ENCODE results near the gene EPC1. TPM values are rescaled to one million over a fixed set of nuclear protein-coding genes. Genes with fewer than 3 reads are reported as not detected.
A peak's percentile ranks its signal among the peaks of the same experiment; 100 is the strongest.

The EPC1 gene
- total RNA-seq, 1 experiment from 2014 or later = 21.5 TPM

DNA sequence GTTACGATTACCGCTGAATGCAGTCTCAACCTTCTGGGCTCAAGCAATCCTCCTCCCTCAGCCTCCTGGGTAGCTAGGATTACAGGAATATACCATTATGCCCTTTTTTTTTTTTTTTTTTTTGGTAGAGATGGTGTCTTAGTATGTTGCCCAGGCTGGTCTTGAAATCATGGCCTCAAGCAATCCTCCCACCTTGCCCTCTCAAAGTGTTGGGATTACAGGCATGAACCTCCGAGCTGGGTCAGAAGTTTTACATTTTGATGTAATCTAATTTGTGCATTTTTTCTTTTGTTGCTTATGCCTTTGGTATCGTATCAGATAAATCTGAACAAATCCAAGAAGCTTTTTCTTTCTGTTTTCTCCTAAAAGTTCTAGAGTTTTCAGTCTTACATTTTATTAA, 87.4 kb downstream of the EPC1 start:
- no peak for DNase-seq
- H3K27me3 ChIP-seq (ENCODE audit: insufficient read depth, low read depth) = no peaks in the 10 kb centered on the region
- H3K36me3 ChIP-seq (ENCODE audit: low read depth) = no peaks in the 10 kb centered on the region
- no peak overlapping the region for H3K27ac ChIP-seq
- H3K9me2 ChIP-seq (ENCODE audit: insufficient read depth) = no peaks in the 10 kb centered on the region
- H2AFZ ChIP-seq = no peak overlapping the region
- no peaks in the 10 kb centered on the region for H3K79me2 ChIP-seq (ENCODE audit: low read depth)
- CTCF ChIA-PET = interaction anchor here (0.7 kb wide), 1 partner anchor 125 kb away, joined by 9 read pairs; no protein-coding TSS in a partner anchor
- no peak overlapping the region for H3K4me2 ChIP-seq
- intact Hi-C loops (cut with micrococcal nuclease; ENCODE audit: unreplicated experiment) = loop anchor here (10.0 kb wide), 3 partner anchors 65 to 745 kb away; partner anchors contain the start of gene EPC1
- no peaks in the 10 kb centered on the region for H3K9me3 ChIP-seq (ENCODE audit: insufficient read depth, low read depth)
- 0 out of 2 replicates have a peak, but pooled peaks cover 4% of the 10 kb centered on the region for H3K4me1 ChIP-seq (replicated peaks; ENCODE audit: insufficient read depth)
- TF ChIP-seq, protein P1, sequence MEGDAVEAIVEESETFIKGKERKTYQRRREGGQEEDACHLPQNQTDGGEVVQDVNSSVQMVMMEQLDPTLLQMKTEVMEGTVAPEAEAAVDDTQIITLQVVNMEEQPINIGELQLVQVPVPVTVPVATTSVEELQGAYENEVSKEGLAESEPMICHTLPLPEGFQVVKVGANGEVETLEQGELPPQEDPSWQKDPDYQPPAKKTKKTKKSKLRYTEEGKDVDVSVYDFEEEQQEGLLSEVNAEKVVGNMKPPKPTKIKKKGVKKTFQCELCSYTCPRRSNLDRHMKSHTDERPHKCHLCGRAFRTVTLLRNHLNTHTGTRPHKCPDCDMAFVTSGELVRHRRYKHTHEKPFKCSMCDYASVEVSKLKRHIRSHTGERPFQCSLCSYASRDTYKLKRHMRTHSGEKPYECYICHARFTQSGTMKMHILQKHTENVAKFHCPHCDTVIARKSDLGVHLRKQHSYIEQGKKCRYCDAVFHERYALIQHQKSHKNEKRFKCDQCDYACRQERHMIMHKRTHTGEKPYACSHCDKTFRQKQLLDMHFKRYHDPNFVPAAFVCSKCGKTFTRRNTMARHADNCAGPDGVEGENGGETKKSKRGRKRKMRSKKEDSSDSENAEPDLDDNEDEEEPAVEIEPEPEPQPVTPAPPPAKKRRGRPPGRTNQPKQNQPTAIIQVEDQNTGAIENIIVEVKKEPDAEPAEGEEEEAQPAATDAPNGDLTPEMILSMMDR (conservative IDR thresholded peaks at IDR 0.05) = no peak
- no peak for TF ChIP-seq EZH2 (IDR thresholded peaks at IDR 0.05; ENCODE audit: low read depth)
- no peaks in the 10 kb centered on the region for H4K20me1 ChIP-seq (ENCODE audit: insufficient read depth)
- POLR2A ChIA-PET (ENCODE audit: unreplicated experiment) = no interaction called here
- BruUV-seq (replicated peaks) = no TSS peak
- H3F3A ChIP-seq (ENCODE audit: insufficient read depth, low read depth) = peaks cover 5% of the 10 kb centered on the region; the same call in 1 of the 2 replicates
- H3K4me3 ChIP-seq = no peak overlapping the region

DNA sequence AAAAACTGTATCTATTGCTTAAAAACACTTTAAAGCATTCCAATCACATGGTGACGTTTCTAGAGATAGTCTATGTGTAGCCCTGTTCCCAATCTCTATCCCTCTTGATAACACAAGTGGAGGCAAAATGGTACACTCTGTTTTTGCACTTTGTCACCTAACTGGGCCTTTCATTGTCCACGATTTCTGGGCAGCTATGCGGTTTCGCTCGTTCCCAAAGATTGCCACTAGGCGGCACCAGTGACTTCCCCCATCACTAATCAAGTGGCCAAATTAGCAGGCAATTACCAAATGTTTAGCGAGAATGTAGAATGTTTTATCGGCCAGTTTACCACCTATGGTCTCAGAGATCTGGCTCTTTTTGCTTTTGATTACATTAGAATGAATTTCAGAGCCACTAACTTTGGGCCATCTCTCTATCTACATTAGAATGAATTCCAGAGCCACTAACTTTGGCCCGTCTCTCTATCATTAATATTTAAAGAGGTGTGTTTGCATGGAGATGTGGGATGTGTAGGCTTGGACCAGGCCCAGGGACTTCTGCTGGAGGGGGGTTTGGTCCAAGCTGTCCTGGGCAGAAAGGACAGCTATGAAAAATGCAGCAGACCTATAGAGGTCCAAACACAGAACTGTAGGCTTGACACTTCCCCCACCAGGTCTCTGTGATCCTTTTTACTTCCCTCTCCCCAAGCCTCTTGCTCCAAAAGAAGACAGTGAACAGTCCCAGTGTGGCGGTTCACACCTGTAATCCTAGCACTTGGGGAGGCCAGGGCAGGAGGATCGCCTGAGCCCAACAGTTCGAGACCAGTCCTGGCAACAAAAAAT, 90.1 kb downstream of the EPC1 start:
- H3K9me2 ChIP-seq (ENCODE audit: insufficient read depth) = no peaks in the 10 kb centered on the region
- no peak overlapping the region for H3K4me3 ChIP-seq
- H3K36me3 ChIP-seq (ENCODE audit: low read depth) = no peaks in the 10 kb centered on the region
- H4K20me1 ChIP-seq (ENCODE audit: insufficient read depth) = no peaks in the 10 kb centered on the region
- CTCF ChIA-PET = interaction anchor here (0.6 to 1.5 kb wide), 5 partner anchors 10 to 230 kb away, joined by 3 to 20 read pairs (median 4); no protein-coding TSS in a partner anchor
- TF ChIP-seq, protein P1 (conservative IDR thresholded peaks at IDR 0.05) = peak; percentile 71
- no peak for TF ChIP-seq EZH2 (IDR thresholded peaks at IDR 0.05; ENCODE audit: low read depth)
- no peaks in the 10 kb centered on the region for H3K79me2 ChIP-seq (ENCODE audit: low read depth)
- intact Hi-C loops (cut with micrococcal nuclease; ENCODE audit: unreplicated experiment) = loop anchor here (10.0 kb wide), 3 partner anchors 62 to 748 kb away; partner anchors contain the start of gene EPC1
- peaks cover 5% of the 10 kb centered on the region; the same call in 1 of the 2 replicates for H3F3A ChIP-seq (ENCODE audit: insufficient read depth, low read depth)
- H3K4me2 ChIP-seq = no peak overlapping the region
- H3K27ac ChIP-seq = no peak overlapping the region
- no peaks in the 10 kb centered on the region for H3K27me3 ChIP-seq (ENCODE audit: insufficient read depth, low read depth)
- POLR2A ChIA-PET (ENCODE audit: unreplicated experiment) = no interaction called here
- no peak overlapping the region for H2AFZ ChIP-seq
- no TSS peak for BruUV-seq (replicated peaks)
- DNase-seq = peak in 1 of 2 experiments; percentile 47
- H3K4me1 ChIP-seq (replicated peaks; ENCODE audit: insufficient read depth) = peaks cover 19% of the 10 kb centered on the region
- H3K9me3 ChIP-seq (ENCODE audit: insufficient read depth, low read depth) = no peaks in the 10 kb centered on the region

DNA sequence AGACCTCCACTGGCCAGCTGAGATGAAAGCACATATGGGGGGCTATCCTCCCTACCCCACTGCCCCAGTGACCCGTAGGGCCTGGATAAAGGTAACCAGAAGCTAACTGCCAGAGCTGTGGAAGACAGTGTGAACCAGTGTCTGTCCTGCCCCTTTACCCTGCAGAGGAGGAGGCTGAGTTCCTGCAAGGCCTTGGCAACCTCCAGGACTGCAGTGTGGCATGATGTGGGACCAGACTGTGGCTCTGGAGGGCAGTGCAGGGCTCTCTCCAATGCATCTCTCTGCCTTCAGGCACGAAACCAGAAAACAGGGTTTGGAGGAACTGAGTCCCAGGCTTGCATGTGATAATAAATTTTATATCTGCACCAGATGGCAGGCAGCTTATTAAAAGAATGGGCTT, 93.1 kb downstream of the EPC1 start:
- ChIA-PET POLR2A (ENCODE audit: unreplicated experiment) (no interaction called here), CTCF (interaction anchor here (0.5 kb wide), 2 partner anchors 14 to 340 kb away, joined by 3 to 6 read pairs; no protein-coding TSS in a partner anchor)
- no peak for TF ChIP-seq EZH2 (IDR thresholded peaks at IDR 0.05; ENCODE audit: low read depth)
- TF ChIP-seq, protein P1 (conservative IDR thresholded peaks at IDR 0.05) = no peak
- Histone ChIP-seq H3K27ac (peak overlapping the region; percentile 55), H3K4me1 (replicated peaks; ENCODE audit: insufficient read depth) (peaks cover 19% of the 10 kb centered on the region), H3K9me2 (ENCODE audit: insufficient read depth) (no peaks in the 10 kb centered on the region), H4K20me1 (ENCODE audit: insufficient read depth) (no peaks in the 10 kb centered on the region), H3K9me3 (ENCODE audit: insufficient read depth, low read depth) (no peaks in the 10 kb centered on the region), H3F3A (ENCODE audit: insufficient read depth, low read depth) (no peaks in the 10 kb centered on the region; the same call in 1 of the 2 replicates), H3K79me2 (ENCODE audit: low read depth) (no peaks in the 10 kb centered on the region), H3K27me3 (ENCODE audit: insufficient read depth, low read depth) (no peaks in the 10 kb centered on the region), H2AFZ (no peak overlapping the region), H3K4me3 (no peak overlapping the region), H3K36me3 (ENCODE audit: low read depth) (no peaks in the 10 kb centered on the region), H3K4me2 (peak overlapping the region; percentile 59; the same call in 1 of the 2 replicates)
- intact Hi-C loops (cut with micrococcal nuclease; ENCODE audit: unreplicated experiment) = loop anchor here (10.0 kb wide), 3 partner anchors 59 to 751 kb away; partner anchors contain the start of gene EPC1
- DNase-seq = no peak
- no TSS peak for BruUV-seq (replicated peaks)

All from PC-9 (cell line).